ENCODE results near the gene PARP9. TPM values are rescaled to one million over a fixed set of nuclear protein-coding genes. Genes with fewer than 3 reads are reported as not detected.

PARP9 gene
- total RNA-seq, 2 experiments from 2014 or later: 13.2 to 14.4 TPM

GRCh38 chr3:122497425-122497824 is 66.7 kb downstream of the PARP9 start:
- peak; percentile 81 for ATAC-seq (ENCODE audit: poor library complexity)
- H3K27me3 ChIP-seq (ENCODE audit: control insufficient read depth in 1 of 2, insufficient read depth in 2 of 2, low read length in 2 of 2): no peaks in the 10 kb centered on the region
- H3K27ac Mint-ChIP-seq: peak overlapping the region; percentile 58
- peaks cover 30% of the 10 kb centered on the region for H3K36me3 ChIP-seq (ENCODE audit: insufficient read depth, low read length)
- peaks cover 57% of the 10 kb centered on the region for H3K4me1 Mint-ChIP-seq (ENCODE audit: low read depth)
- H3K9me3 Mint-ChIP-seq: no peaks in the 10 kb centered on the region
- H3K4me3 ChIP-seq (ENCODE audit: low read length): no peak overlapping the region
- H3K4me3 Mint-ChIP-seq: no peak overlapping the region
- no peaks in the 10 kb centered on the region for H3K27me3 Mint-ChIP-seq
- DNase-seq: peak in 5 of 14 experiments; percentile 5 to 68 (median 57)
- TF ChIP-seq CTCF (IDR thresholded peaks at IDR 0.05): no peak
- H3K27ac ChIP-seq (ENCODE audit: low read depth in 1 of 2, low read length in 2 of 2): no peak overlapping the region
- CTCF ChIA-PET: no interaction called here
- H3K4me1 ChIP-seq (ENCODE audit: insufficient read depth, low read length): peaks cover 5% of the 10 kb centered on the region
- intact Hi-C loops (cut with DNase I, micrococcal nuclease): no loop called here
- H3K36me3 Mint-ChIP-seq (ENCODE audit: low read depth): peaks cover 52% of the 10 kb centered on the region
- POLR2A ChIA-PET: interaction anchor here (0.6 to 1.1 kb wide), 2 partner anchors 81 to 381 kb away, joined by 3 read pairs; no protein-coding TSS in a partner anchor
- no peaks in the 10 kb centered on the region for H3K9me3 ChIP-seq (ENCODE audit: control insufficient read depth in 1 of 2, insufficient read depth in 1 of 2, low read length in 2 of 2)

- no peaks in the 10 kb centered on the region for H3K9me3 ChIP-seq (ENCODE audit: control insufficient read depth in 1 of 2, insufficient read depth in 1 of 2, low read length in 2 of 2)
- TF ChIP-seq CTCF (IDR thresholded peaks at IDR 0.05): no peak
- H3K36me3 Mint-ChIP-seq (ENCODE audit: low read depth): peaks cover 58% of the 10 kb centered on the region
- ChIA-PET CTCF (no interaction called here), POLR2A (no interaction called here)
- H3K4me3 ChIP-seq (ENCODE audit: low read length): no peak overlapping the region
- H3K27me3 Mint-ChIP-seq: no peaks in the 10 kb centered on the region
- no peak overlapping the region for H3K27ac ChIP-seq (ENCODE audit: low read depth in 1 of 2, low read length in 2 of 2)
- H3K4me3 Mint-ChIP-seq: no peak overlapping the region
- H3K27ac Mint-ChIP-seq: no peak overlapping the region
- no peaks in the 10 kb centered on the region for H3K9me3 Mint-ChIP-seq
- intact Hi-C loops (cut with DNase I, micrococcal nuclease): no loop called here
- peaks cover 30% of the 10 kb centered on the region for H3K36me3 ChIP-seq (ENCODE audit: insufficient read depth, low read length)
- DNase-seq (no peak), ATAC-seq (ENCODE audit: poor library complexity) (no peak)
- peaks cover 48% of the 10 kb centered on the region for H3K4me1 Mint-ChIP-seq (ENCODE audit: low read depth)
- no peaks in the 10 kb centered on the region for H3K27me3 ChIP-seq (ENCODE audit: control insufficient read depth in 1 of 2, insufficient read depth in 2 of 2, low read length in 2 of 2)
- peaks cover 5% of the 10 kb centered on the region for H3K4me1 ChIP-seq (ENCODE audit: insufficient read depth, low read length)
Measured at GRCh38 chr3:122496508-122496907, 67.6 kb downstream of the PARP9 start.

GRCh38 chr3:122493296-122493695 is 70.8 kb downstream of the PARP9 start:
- ChIA-PET POLR2A (no interaction called here), CTCF (interaction anchor here (0.7 kb wide), 1 partner anchor 38 kb away, joined by 4 read pairs; no protein-coding TSS in a partner anchor)
- intact Hi-C loops (cut with DNase I, micrococcal nuclease): no loop called here
- Mint-ChIP-seq H3K9me3 (no peaks in the 10 kb centered on the region), H3K27ac (no peak overlapping the region), H3K27me3 (no peaks in the 10 kb centered on the region), H3K4me3 (no peak overlapping the region), H3K4me1 (ENCODE audit: low read depth) (peaks cover 45% of the 10 kb centered on the region), H3K36me3 (ENCODE audit: low read depth) (peaks cover 81% of the 10 kb centered on the region)
- DNase-seq (no peak), ATAC-seq (ENCODE audit: poor library complexity) (no peak)
- Histone ChIP-seq H3K27me3 (ENCODE audit: control insufficient read depth in 1 of 2, insufficient read depth in 2 of 2, low read length in 2 of 2) (no peaks in the 10 kb centered on the region), H3K4me1 (ENCODE audit: insufficient read depth, low read length) (peaks cover 4% of the 10 kb centered on the region), H3K27ac (ENCODE audit: low read depth in 1 of 2, low read length in 2 of 2) (no peak overlapping the region), H3K9me3 (ENCODE audit: control insufficient read depth in 1 of 2, insufficient read depth in 1 of 2, low read length in 2 of 2) (no peaks in the 10 kb centered on the region), H3K4me3 (ENCODE audit: low read length) (no peak overlapping the region), H3K36me3 (ENCODE audit: insufficient read depth, low read length) (peaks cover 30% of the 10 kb centered on the region)
- no peak for TF ChIP-seq CTCF (IDR thresholded peaks at IDR 0.05)
